ENCODE results near the gene SLMAP.

GRCh38 chr3:57927916-57928315 is 171.8 kb downstream of the SLMAP start:
- TF ChIP-seq GABPA (IDR thresholded peaks at IDR 0.05; ENCODE audit: low read depth) (no peak), CTCF (IDR thresholded peaks at IDR 0.05; ENCODE audit: insufficient read depth, low read length) (no peak), POLR2AphosphoS5 (IDR thresholded peaks at IDR 0.05; ENCODE audit: low read depth) (no peak)

Measured in HL-60 (cell line).